WTC11 (cell line): ENCODE results near the gene LHX3. TPM values are rescaled to one million over a fixed set of nuclear protein-coding genes. Genes with fewer than 3 reads are reported as not detected.

Source experiments
- ATAC-seq: fragments of 200-7000 bp; cut with Tn5 transposase; 2 replicates; pipeline ENCODE4 v1.10.0; 2021; ENCODE audit warnings: mild to moderate bottlenecking, moderate library complexity
- CTCF ChIA-PET: fragments of 300-600 bp; sonication (Branson Sonifier 250); formaldehyde crosslinking; loops from one replicate; lab custom pipeline; 2021; ENCODE audit warnings: antibody characterized with exemption; lab: Charles Lee
- POLR2A ChIA-PET: fragments of 350-600 bp; sonication (Branson Sonifier 250); formaldehyde crosslinking; loops from one replicate; lab custom pipeline; 2021; ENCODE audit warnings: antibody characterized with exemption; lab: Charles Lee
- DNase-seq: peaks from one replicate; pipeline ENCODE4 v3.0.0; 2021; ENCODE audit warnings: low spot score
- H3K27ac Mint-ChIP-seq: 2 replicates; pipeline ENCODE4 v1.8.0; 2021; ENCODE audit warnings: mixed read lengths
- H3K27me3 Mint-ChIP-seq: 2 replicates; pipeline ENCODE4 v1.8.0; 2021; ENCODE audit warnings: low read depth, mild to moderate bottlenecking, moderate library complexity, mixed read lengths
- H3K36me3 Mint-ChIP-seq: 2 replicates; pipeline ENCODE4 v1.8.0; 2021; ENCODE audit warnings: mixed read lengths
- H3K4me1 Mint-ChIP-seq: 2 replicates; pipeline ENCODE4 v1.8.0; 2022; ENCODE audit warnings: mixed read lengths
- H3K4me3 Mint-ChIP-seq: 2 replicates; pipeline ENCODE4 v1.8.0; 2021; ENCODE audit warnings: mild to moderate bottlenecking, moderate library complexity, mixed read lengths
- H3K9me3 Mint-ChIP-seq: 2 replicates; pipeline ENCODE4 v1.8.0; 2021; ENCODE audit warnings: mixed read lengths
- FOXJ3 ChIP-seq: sonication (generic); formaldehyde crosslinking; IDR thresholded peaks from 2 replicates; pipeline ENCODE4 v1.9.0; 2021; ENCODE audit warnings: missing genetic modification reagents, mild to moderate bottlenecking, borderline replicate concordance
- FOXK1 ChIP-seq: sonication (generic); formaldehyde crosslinking; IDR thresholded peaks from 2 replicates; pipeline ENCODE4 v1.8.0; 2022; ENCODE audit warnings: mild to moderate bottlenecking, moderate library complexity, missing genetic modification reagents
- FOXP1 ChIP-seq: sonication (generic); formaldehyde crosslinking; IDR thresholded peaks from 2 replicates; pipeline ENCODE4 v1.8.0; 2022; ENCODE audit warnings: missing genetic modification reagents, mild to moderate bottlenecking, moderate library complexity, borderline replicate concordance
- IRF2 ChIP-seq: sonication (generic); formaldehyde crosslinking; IDR thresholded peaks from 2 replicates; pipeline ENCODE4 v1.8.0; 2022; ENCODE audit warnings: low read depth, missing genetic modification reagents, borderline replicate concordance
- KAT7 ChIP-seq: sonication (generic); formaldehyde crosslinking; IDR thresholded peaks from 2 replicates; pipeline ENCODE4 v1.8.1; 2023; ENCODE audit warnings: missing genetic modification reagents, mild to moderate bottlenecking, borderline replicate concordance
- NFYB ChIP-seq: sonication (generic); formaldehyde crosslinking; conservative IDR thresholded peaks from 2 replicates; pipeline ENCODE4 v1.8.0; 2022; ENCODE audit warnings: low read depth, missing genetic modification reagents
- RORB ChIP-seq: fragments of 250-450 bp; sonication (Bioruptor Pico); IDR thresholded peaks from 2 replicates; pipeline ENCODE4 v1.9.0; 2021; ENCODE audit warnings: mild to moderate bottlenecking
- ZBTB21 ChIP-seq: sonication (generic); formaldehyde crosslinking; IDR thresholded peaks from 2 replicates; pipeline ENCODE4 v1.8.1; 2023; ENCODE audit warnings: mild to moderate bottlenecking, missing genetic modification reagents, borderline replicate concordance
- ZNF232 ChIP-seq: sonication (generic); formaldehyde crosslinking; IDR thresholded peaks from 2 replicates; pipeline ENCODE4 v1.8.0; 2022; ENCODE audit warnings: mild to moderate bottlenecking, missing genetic modification reagents
- ZNF263 ChIP-seq: sonication (generic); formaldehyde crosslinking; IDR thresholded peaks from 2 replicates; pipeline ENCODE4 v1.8.1; 2022; ENCODE audit warnings: low read depth, mild to moderate bottlenecking, moderate library complexity, missing genetic modification reagents
- ZNF423 ChIP-seq: fragments of 250-450 bp; sonication (Bioruptor Pico); IDR thresholded peaks from 2 replicates; pipeline ENCODE4 v2.1.2; 2022; ENCODE audit warnings: mild to moderate bottlenecking, moderate library complexity
- ZNF671 ChIP-seq: fragments of 250-450 bp; sonication (Bioruptor Pico); IDR thresholded peaks from 2 replicates; pipeline ENCODE4 v1.8.0; 2021; ENCODE audit warnings: mild to moderate bottlenecking
- total RNA-seq: library from RNA; stranded (reverse); gene quantifications from 3 replicates; pipeline ENCODE4 v1.2.3, GENCODE V29; 2021
- TF ChIP-seq, protein P1 (sequence below): sonication (generic); formaldehyde crosslinking; IDR thresholded peaks from 2 replicates; pipeline ENCODE4 v1.8.0; 2022; ENCODE audit warnings: mild to moderate bottlenecking, missing genetic modification reagents
- TF ChIP-seq, protein P2 (sequence below): fragments of 250-450 bp; sonication (Bioruptor Pico); IDR thresholded peaks from 2 replicates; pipeline ENCODE4 v1.9.0; 2021; ENCODE audit warnings: mild to moderate bottlenecking
- TF ChIP-seq, protein P3 (sequence below): sonication (generic); formaldehyde crosslinking; IDR thresholded peaks from 2 replicates; pipeline ENCODE4 v1.8.0; 2023; ENCODE audit warnings: mild to moderate bottlenecking, missing genetic modification reagents
- TF ChIP-seq, protein P4 (sequence below): fragments of 200-600 bp; IDR thresholded peaks from 2 replicates; pipeline ENCODE4 v1.8.0; 2022; ENCODE audit warnings: antibody characterized with exemption
- TF ChIP-seq, protein P5 (sequence below): sonication (generic); formaldehyde crosslinking; IDR thresholded peaks from 2 replicates; pipeline ENCODE4 v1.8.0; 2022; ENCODE audit warnings: missing genetic modification reagents

Gene LHX3
- total RNA-seq, 1 experiment from 2014 or later = not detected

DNA sequence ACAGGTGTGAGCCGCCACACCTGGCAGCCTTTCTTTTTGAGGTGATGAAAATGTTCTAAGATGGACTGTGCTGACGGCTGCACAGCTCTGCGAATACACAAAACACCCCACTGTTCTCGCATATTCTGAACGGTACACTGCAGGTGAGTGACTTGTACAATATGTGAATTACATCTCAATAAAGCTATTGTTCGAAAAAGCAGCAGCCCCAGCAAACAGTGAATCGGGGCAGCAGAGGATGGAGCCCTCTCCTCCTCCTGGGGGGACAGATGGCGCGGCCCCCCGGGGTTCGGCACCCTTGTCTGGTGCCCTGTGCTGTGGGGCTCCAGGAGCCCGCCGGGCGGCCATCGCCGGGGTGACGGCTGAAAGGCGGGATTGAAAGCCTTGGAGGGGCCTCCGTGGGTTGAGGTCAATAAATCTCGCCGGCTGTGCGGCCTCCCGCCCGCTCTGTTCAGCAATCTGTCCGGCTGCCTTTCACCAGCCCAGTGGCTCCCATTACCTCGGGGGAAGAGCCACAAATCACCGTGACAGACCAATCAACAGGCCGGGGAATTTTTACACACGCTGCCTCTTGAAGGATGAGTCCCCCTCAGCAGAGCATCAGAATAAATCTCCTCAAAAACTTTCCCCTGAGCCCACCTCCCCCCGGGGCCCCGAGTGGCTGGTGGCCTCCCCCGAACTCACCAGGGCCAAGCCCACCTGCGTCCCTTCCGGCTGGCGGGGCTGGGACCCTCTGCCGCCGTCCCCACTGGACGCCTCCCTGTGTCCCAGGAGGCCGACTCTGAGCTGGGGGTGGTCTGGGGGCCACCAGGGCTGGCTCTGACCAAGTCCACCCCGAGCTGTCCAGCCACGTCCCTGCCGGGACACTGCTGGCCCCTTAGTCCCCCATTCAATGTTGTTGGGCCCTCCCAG, 48.5 kb downstream of the LHX3 start:
- TF ChIP-seq, protein P1, sequence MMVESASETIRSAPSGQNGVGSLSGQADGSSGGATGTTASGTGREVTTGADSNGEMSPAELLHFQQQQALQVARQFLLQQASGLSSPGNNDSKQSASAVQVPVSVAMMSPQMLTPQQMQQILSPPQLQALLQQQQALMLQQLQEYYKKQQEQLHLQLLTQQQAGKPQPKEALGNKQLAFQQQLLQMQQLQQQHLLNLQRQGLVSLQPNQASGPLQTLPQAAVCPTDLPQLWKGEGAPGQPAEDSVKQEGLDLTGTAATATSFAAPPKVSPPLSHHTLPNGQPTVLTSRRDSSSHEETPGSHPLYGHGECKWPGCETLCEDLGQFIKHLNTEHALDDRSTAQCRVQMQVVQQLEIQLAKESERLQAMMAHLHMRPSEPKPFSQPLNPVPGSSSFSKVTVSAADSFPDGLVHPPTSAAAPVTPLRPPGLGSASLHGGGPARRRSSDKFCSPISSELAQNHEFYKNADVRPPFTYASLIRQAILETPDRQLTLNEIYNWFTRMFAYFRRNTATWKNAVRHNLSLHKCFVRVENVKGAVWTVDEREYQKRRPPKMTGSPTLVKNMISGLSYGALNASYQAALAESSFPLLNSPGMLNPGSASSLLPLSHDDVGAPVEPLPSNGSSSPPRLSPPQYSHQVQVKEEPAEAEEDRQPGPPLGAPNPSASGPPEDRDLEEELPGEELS = no peak
- TF ChIP-seq RORB = no peak
- TF ChIP-seq, protein P2, sequence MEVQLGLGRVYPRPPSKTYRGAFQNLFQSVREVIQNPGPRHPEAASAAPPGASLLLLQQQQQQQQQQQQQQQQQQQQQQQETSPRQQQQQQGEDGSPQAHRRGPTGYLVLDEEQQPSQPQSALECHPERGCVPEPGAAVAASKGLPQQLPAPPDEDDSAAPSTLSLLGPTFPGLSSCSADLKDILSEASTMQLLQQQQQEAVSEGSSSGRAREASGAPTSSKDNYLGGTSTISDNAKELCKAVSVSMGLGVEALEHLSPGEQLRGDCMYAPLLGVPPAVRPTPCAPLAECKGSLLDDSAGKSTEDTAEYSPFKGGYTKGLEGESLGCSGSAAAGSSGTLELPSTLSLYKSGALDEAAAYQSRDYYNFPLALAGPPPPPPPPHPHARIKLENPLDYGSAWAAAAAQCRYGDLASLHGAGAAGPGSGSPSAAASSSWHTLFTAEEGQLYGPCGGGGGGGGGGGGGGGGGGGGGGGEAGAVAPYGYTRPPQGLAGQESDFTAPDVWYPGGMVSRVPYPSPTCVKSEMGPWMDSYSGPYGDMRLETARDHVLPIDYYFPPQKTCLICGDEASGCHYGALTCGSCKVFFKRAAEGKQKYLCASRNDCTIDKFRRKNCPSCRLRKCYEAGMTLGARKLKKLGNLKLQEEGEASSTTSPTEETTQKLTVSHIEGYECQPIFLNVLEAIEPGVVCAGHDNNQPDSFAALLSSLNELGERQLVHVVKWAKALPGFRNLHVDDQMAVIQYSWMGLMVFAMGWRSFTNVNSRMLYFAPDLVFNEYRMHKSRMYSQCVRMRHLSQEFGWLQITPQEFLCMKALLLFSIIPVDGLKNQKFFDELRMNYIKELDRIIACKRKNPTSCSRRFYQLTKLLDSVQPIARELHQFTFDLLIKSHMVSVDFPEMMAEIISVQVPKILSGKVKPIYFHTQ (CRISPR knock-in tag) = no peak
- TF ChIP-seq, protein P3, sequence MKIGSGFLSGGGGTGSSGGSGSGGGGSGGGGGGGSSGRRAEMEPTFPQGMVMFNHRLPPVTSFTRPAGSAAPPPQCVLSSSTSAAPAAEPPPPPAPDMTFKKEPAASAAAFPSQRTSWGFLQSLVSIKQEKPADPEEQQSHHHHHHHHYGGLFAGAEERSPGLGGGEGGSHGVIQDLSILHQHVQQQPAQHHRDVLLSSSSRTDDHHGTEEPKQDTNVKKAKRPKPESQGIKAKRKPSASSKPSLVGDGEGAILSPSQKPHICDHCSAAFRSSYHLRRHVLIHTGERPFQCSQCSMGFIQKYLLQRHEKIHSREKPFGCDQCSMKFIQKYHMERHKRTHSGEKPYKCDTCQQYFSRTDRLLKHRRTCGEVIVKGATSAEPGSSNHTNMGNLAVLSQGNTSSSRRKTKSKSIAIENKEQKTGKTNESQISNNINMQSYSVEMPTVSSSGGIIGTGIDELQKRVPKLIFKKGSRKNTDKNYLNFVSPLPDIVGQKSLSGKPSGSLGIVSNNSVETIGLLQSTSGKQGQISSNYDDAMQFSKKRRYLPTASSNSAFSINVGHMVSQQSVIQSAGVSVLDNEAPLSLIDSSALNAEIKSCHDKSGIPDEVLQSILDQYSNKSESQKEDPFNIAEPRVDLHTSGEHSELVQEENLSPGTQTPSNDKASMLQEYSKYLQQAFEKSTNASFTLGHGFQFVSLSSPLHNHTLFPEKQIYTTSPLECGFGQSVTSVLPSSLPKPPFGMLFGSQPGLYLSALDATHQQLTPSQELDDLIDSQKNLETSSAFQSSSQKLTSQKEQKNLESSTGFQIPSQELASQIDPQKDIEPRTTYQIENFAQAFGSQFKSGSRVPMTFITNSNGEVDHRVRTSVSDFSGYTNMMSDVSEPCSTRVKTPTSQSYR (CRISPR knock-in tag) = no peak
- TF ChIP-seq ZBTB21 = no peak
- TF ChIP-seq, protein P4, sequence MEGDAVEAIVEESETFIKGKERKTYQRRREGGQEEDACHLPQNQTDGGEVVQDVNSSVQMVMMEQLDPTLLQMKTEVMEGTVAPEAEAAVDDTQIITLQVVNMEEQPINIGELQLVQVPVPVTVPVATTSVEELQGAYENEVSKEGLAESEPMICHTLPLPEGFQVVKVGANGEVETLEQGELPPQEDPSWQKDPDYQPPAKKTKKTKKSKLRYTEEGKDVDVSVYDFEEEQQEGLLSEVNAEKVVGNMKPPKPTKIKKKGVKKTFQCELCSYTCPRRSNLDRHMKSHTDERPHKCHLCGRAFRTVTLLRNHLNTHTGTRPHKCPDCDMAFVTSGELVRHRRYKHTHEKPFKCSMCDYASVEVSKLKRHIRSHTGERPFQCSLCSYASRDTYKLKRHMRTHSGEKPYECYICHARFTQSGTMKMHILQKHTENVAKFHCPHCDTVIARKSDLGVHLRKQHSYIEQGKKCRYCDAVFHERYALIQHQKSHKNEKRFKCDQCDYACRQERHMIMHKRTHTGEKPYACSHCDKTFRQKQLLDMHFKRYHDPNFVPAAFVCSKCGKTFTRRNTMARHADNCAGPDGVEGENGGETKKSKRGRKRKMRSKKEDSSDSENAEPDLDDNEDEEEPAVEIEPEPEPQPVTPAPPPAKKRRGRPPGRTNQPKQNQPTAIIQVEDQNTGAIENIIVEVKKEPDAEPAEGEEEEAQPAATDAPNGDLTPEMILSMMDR = no peak
- TF ChIP-seq FOXK1 (CRISPR knock-in tag) = no peak
- TF ChIP-seq NFYB (CRISPR knock-in tag) = no peak
- TF ChIP-seq FOXP1 (CRISPR knock-in tag) = no peak
- no peak for TF ChIP-seq IRF2 (CRISPR knock-in tag)
- TF ChIP-seq ZNF671 (CRISPR knock-in tag) = no peak
- TF ChIP-seq ZNF423 (CRISPR knock-in tag) = no peak
- no peak for TF ChIP-seq KAT7 (CRISPR knock-in tag)
- no peaks in the 10 kb centered on the region for H3K9me3 Mint-ChIP-seq
- no peak overlapping the region; the same call in 1 of the 2 replicates for H3K27ac Mint-ChIP-seq
- ATAC-seq = no peak
- H3K4me1 Mint-ChIP-seq = peaks cover 21% of the 10 kb centered on the region
- no peaks in the 10 kb centered on the region for H3K36me3 Mint-ChIP-seq
- ChIA-PET POLR2A (no interaction called here), CTCF (interaction anchor here (1.1 to 2.4 kb wide), 4 partner anchors 13 to 111 kb away, joined by 3 to 12 read pairs (median 5); no protein-coding TSS in a partner anchor)
- peak; percentile 8 for DNase-seq
- H3K4me3 Mint-ChIP-seq = no peak overlapping the region
- H3K27me3 Mint-ChIP-seq = peaks cover 5% of the 10 kb centered on the region

DNA sequence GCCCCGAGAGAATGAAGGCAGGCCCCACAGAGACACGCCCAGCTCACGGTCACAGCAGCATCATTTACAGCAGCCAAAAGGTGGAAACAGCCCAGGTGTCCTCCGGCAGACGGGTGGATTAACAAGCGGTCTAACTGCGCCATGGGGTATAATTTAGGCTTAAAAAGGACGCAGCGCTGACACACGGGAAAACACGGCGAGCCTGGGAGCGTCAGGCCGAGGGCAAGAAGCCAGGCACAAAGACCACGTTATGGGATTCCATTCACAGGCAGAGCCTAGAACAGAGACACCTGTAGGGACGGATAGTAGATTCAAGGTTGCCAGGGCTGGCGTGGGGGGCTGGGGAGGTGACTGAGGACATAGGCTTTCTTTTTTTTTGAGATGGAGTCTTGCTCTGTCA, 49.4 kb downstream of the LHX3 start:
- CTCF ChIA-PET = interaction anchor here (1.2 kb wide), 1 partner anchor 12 kb away, joined by 3 read pairs; no protein-coding TSS in a partner anchor
- ATAC-seq = no peak
- Mint-ChIP-seq H3K9me3 (no peaks in the 10 kb centered on the region), H3K4me1 (peaks cover 22% of the 10 kb centered on the region), H3K36me3 (no peaks in the 10 kb centered on the region), H3K27me3 (peaks cover 5% of the 10 kb centered on the region), H3K4me3 (no peak overlapping the region), H3K27ac (no peak overlapping the region)
- DNase-seq = peak; percentile 6
- TF ChIP-seq ZNF263 (CRISPR knock-in tag) (no peak), FOXJ3 (CRISPR knock-in tag) (no peak), ZNF232 (CRISPR knock-in tag) (no peak)
- TF ChIP-seq, protein P5, sequence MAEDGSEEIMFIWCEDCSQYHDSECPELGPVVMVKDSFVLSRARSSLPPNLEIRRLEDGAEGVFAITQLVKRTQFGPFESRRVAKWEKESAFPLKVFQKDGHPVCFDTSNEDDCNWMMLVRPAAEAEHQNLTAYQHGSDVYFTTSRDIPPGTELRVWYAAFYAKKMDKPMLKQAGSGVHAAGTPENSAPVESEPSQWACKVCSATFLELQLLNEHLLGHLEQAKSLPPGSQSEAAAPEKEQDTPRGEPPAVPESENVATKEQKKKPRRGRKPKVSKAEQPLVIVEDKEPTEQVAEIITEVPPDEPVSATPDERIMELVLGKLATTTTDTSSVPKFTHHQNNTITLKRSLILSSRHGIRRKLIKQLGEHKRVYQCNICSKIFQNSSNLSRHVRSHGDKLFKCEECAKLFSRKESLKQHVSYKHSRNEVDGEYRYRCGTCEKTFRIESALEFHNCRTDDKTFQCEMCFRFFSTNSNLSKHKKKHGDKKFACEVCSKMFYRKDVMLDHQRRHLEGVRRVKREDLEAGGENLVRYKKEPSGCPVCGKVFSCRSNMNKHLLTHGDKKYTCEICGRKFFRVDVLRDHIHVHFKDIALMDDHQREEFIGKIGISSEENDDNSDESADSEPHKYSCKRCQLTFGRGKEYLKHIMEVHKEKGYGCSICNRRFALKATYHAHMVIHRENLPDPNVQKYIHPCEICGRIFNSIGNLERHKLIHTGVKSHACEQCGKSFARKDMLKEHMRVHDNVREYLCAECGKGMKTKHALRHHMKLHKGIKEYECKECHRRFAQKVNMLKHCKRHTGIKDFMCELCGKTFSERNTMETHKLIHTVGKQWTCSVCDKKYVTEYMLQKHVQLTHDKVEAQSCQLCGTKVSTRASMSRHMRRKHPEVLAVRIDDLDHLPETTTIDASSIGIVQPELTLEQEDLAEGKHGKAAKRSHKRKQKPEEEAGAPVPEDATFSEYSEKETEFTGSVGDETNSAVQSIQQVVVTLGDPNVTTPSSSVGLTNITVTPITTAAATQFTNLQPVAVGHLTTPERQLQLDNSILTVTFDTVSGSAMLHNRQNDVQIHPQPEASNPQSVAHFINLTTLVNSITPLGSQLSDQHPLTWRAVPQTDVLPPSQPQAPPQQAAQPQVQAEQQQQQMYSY (CRISPR knock-in tag) = no peak
- TF ChIP-seq, protein P2 (CRISPR knock-in tag) = no peak
- POLR2A ChIA-PET = no interaction called here
